C4-2B (cell line): Measurements from ENCODE around the gene SYNE2.

Source experiments
- H3K27ac ChIP-seq: fragments of 450-650 bp; 2 replicates; pipeline ENCODE4 v1.5.1; 2017
- ZFX ChIP-seq: fragments of 450-650 bp; IDR thresholded peaks from 2 replicates; pipeline ENCODE4 v1.6.1; 2017
- TF ChIP-seq, protein P1 (sequence below): fragments of 450-650 bp; conservative IDR thresholded peaks from 2 replicates; pipeline ENCODE4 v1.5.1; 2017; ENCODE audit warnings: mild to moderate bottlenecking

SYNE2 gene

GRCh38 chr14:64249363-64249762 is 396.6 kb downstream of the SYNE2 start:
- H3K27ac ChIP-seq = no peak overlapping the region
- TF ChIP-seq, protein P1, sequence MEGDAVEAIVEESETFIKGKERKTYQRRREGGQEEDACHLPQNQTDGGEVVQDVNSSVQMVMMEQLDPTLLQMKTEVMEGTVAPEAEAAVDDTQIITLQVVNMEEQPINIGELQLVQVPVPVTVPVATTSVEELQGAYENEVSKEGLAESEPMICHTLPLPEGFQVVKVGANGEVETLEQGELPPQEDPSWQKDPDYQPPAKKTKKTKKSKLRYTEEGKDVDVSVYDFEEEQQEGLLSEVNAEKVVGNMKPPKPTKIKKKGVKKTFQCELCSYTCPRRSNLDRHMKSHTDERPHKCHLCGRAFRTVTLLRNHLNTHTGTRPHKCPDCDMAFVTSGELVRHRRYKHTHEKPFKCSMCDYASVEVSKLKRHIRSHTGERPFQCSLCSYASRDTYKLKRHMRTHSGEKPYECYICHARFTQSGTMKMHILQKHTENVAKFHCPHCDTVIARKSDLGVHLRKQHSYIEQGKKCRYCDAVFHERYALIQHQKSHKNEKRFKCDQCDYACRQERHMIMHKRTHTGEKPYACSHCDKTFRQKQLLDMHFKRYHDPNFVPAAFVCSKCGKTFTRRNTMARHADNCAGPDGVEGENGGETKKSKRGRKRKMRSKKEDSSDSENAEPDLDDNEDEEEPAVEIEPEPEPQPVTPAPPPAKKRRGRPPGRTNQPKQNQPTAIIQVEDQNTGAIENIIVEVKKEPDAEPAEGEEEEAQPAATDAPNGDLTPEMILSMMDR = no peak
- no peak for TF ChIP-seq ZFX

GRCh38 chr14:64253672-64254071 is 400.9 kb downstream of the SYNE2 start:
- H3K27ac ChIP-seq = no peak overlapping the region
- TF ChIP-seq, protein P1 = no peak

GRCh38 chr14:64255756-64256155 is 403.0 kb downstream of the SYNE2 start:
- H3K27ac ChIP-seq = no peak overlapping the region
- TF ChIP-seq, protein P1 = no peak

DNA sequence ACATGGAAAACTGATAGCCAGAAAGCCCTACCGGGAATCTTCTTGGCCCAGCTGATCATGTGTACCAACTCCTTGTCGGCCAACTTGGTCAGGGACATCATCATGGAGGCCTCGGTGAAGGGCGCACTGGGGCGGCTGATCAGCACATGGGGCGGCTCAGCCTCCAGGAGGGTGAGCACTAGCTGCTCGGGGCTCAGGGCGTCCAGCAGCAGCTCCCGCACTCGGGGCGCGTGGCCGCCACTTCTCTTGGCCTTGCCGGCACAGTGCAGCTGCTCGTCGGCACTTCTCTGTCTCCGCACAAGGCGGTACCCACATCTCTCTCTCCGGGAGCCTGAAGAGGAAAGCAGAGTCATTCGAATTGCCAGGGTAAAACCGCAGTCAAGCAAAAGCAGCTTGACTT is 407.6 kb downstream of the SYNE2 start:
- no peak overlapping the region for H3K27ac ChIP-seq
- TF ChIP-seq, protein P1 = no peak
- TF ChIP-seq ZFX = no peak

- TF ChIP-seq, protein P1 = no peak
- TF ChIP-seq ZFX = no peak
- no peak overlapping the region for H3K27ac ChIP-seq
Observed at GRCh38 chr14:64265222-64265621, 412.4 kb downstream of the SYNE2 start.

DNA sequence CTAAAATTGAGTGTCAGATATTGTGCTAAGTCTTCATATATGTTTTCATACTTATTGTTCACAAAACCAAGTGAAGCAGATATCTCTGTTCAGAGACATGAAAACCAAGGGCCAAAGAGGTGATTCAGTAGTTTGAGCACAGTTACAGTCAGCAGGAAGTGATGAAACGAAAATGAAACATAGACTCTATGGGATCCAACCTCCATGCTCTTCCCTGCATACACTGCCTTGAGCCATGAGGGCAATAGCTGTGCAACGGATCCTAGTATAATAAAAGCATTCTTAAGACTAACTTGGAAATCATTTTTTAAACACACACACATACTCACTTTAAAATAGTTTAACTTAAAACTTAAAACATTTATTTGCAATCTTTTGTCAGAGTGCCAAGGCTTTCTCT is 413.4 kb downstream of the SYNE2 start:
- no peak for TF ChIP-seq ZFX
- TF ChIP-seq, protein P1 = no peak
- no peak overlapping the region for H3K27ac ChIP-seq

GRCh38 chr14:64272019-64272418 is 419.2 kb downstream of the SYNE2 start:
- H3K27ac ChIP-seq = no peak overlapping the region
- TF ChIP-seq ZFX = no peak
- TF ChIP-seq, protein P1 = no peak
